HepG2 (cell line): ENCODE data around the gene EGFLAM. TPM values are rescaled to one million over a fixed set of nuclear protein-coding genes. Genes with fewer than 3 reads are reported as not detected.

Experiments used
- ATAC-seq: fragments of 200-7000 bp; cut with Tn5 transposase; 3 replicates; pipeline ENCODE4 v1.9.1; 2020; ENCODE audit warnings: mild to moderate bottlenecking, moderate library complexity
- BruUV-seq: library from RNA; stranded (reverse); fragments of 400-500 nt; replicated peaks from 2 replicates; lab custom pipeline; 2021; lab: Mats Ljungman, UMichigan
- CTCF ChIA-PET: fragments of 300-600 bp; formaldehyde crosslinking; extraction: SDS; loops from one replicate; lab custom pipeline; 2021; ENCODE audit warnings: low total read pairs, inconsistent platforms, low intra/inter-chr PET ratio; lab: Yijun Ruan, JAX
- POLR2A ChIA-PET: fragments of 350-600 bp; sonication (Branson Sonifier 250); formaldehyde crosslinking; loops from one replicate; lab custom pipeline; 2020; ENCODE audit warnings: antibody characterized with exemption, inconsistent platforms; lab: Yijun Ruan, JAX
- DNase-seq: peaks from one replicate; pipeline ENCODE4 v3.0.0-alpha.2; 2015; ENCODE audit warnings: low spot score
- FAIRE-seq: peaks from 3 replicates; lab custom pipeline; 2011; peaks lifted over from hg19 to GRCh38; lab: Jason Lieb, UNC
- H2AFZ ChIP-seq: one replicate; pipeline ENCODE4 v1.6.1; 2011; ENCODE audit warnings: low read length, inconsistent platforms
- H3K27ac ChIP-seq: fragments of 300-600 bp; 3 replicates; pipeline ENCODE4 v1.8.0; 2011; ENCODE audit warnings: mixed run types, mild to moderate bottlenecking, mixed read lengths, low read length, inconsistent platforms; ENCODE audit not compliant: insufficient read depth; ENCODE audit errors: extremely low read length
- H3K27me3 ChIP-seq, 2 experiments: fragments of 200-600 bp in 1 of 2; 2 replicates in 1 of 2; 3 replicates in 1 of 2; pipeline versions ENCODE4 v1.6.0 to v1.8.0; 2011; ENCODE audit warnings: low read length in 2 of 2, mild to moderate bottlenecking in 2 of 2, moderate library complexity in 2 of 2, inconsistent platforms in 1 of 2; ENCODE audit not compliant: insufficient read depth in 2 of 2, control insufficient read depth in 1 of 2
- H3K36me3 ChIP-seq, 2 experiments: fragments of 200-600 bp in 1 of 2; replicated peaks in 1 of 2; 2 replicates in 1 of 2; 3 replicates in 1 of 2; pipeline versions ENCODE4 v1.5.1 to v1.8.0; 2011; ENCODE audit warnings: low read length in 2 of 2, inconsistent platforms in 1 of 2; ENCODE audit not compliant: insufficient read depth in 2 of 2, control insufficient read depth in 1 of 2
- H3K4me1 ChIP-seq: 2 replicates; pipeline ENCODE4 v1.5.1; 2012; ENCODE audit warnings: low read length, inconsistent platforms; ENCODE audit not compliant: insufficient read depth
- H3K4me2 ChIP-seq: 2 replicates; pipeline ENCODE4 v1.6.0; 2011; ENCODE audit warnings: low read depth, low read length, inconsistent platforms
- H3K4me3 ChIP-seq, 3 experiments: fragments of 200-600 bp in 1 of 3; sonication (generic), shearing (Covaris generic) in 1 of 3; replicated peaks in 1 of 3; 2 replicates each; pipeline ENCODE4 v1.5.1; 2011 to 2016; ENCODE audit warnings: low read length in 3 of 3, inconsistent platforms in 2 of 3, low read depth in 2 of 3, mild to moderate bottlenecking in 2 of 3, control low read depth in 1 of 3, mixed read lengths in 1 of 3; ENCODE audit not compliant: insufficient read depth in 1 of 3
- H3K79me2 ChIP-seq: one replicate; pipeline ENCODE4 v1.6.1; 2011; ENCODE audit warnings: low read length, inconsistent platforms; ENCODE audit not compliant: insufficient read depth
- H3K9ac ChIP-seq: 2 replicates; pipeline ENCODE4 v1.6.0; 2011; ENCODE audit warnings: mild to moderate bottlenecking, low read depth, low read length, inconsistent platforms; ENCODE audit not compliant: insufficient read depth
- H3K9me3 ChIP-seq: 2 replicates; pipeline ENCODE4 v1.5.1; 2012; ENCODE audit warnings: mild to moderate bottlenecking, low read length
- H4K20me1 ChIP-seq: 2 replicates; pipeline ENCODE4 v1.6.0; 2011; ENCODE audit warnings: inconsistent platforms, mild to moderate bottlenecking, low read length, moderate library complexity; ENCODE audit not compliant: insufficient read depth
- AHR ChIP-seq: IDR thresholded peaks from 2 replicates; pipeline ENCODE4 v1.6.1; 2018; ENCODE audit warnings: missing genetic modification reagents, missing compliant biosample characterization
- CHD2 ChIP-seq: IDR thresholded peaks from 2 replicates; pipeline ENCODE4 v1.6.1; 2011; ENCODE audit warnings: low read depth, low read length, improper control_type of control experiment
- IRX3 ChIP-seq: sonication (generic); formaldehyde crosslinking; IDR thresholded peaks from 2 replicates; pipeline ENCODE4 v1.8.1; 2023; ENCODE audit warnings: mild to moderate bottlenecking, low read depth, missing genetic modification reagents, borderline replicate concordance
- KAT8 ChIP-seq: IDR thresholded peaks from 2 replicates; pipeline ENCODE4 v1.6.1; 2016; ENCODE audit warnings: missing genetic modification reagents, missing compliant biosample characterization
- KLF12 ChIP-seq: sonication (generic); formaldehyde crosslinking; IDR thresholded peaks from 2 replicates; pipeline ENCODE4 v1.4.0; 2020; ENCODE audit warnings: missing genetic modification reagents, borderline replicate concordance
- KMT2B ChIP-seq: IDR thresholded peaks from 2 replicates; pipeline ENCODE4 v1.6.1; 2016; ENCODE audit warnings: missing genetic modification reagents, missing compliant biosample characterization
- SMAD1 ChIP-seq: sonication (generic); formaldehyde crosslinking; IDR thresholded peaks from 2 replicates; pipeline ENCODE4 v1.4.0; 2020; ENCODE audit warnings: missing genetic modification reagents, low read depth, mild to moderate bottlenecking, borderline replicate concordance
- SMC3 ChIP-seq: IDR thresholded peaks from 2 replicates; pipeline ENCODE4 v1.6.1; 2011; ENCODE audit warnings: low read length, improper control_type of control experiment
- SOX6 ChIP-seq, 2 experiments: fragments of 450-650 bp in 1 of 2; sonication (generic) in 1 of 2; formaldehyde crosslinking in 1 of 2; IDR thresholded peaks; 2 replicates each; pipeline versions ENCODE4 v1.4.0 to v1.6.1; 2017 to 2020; ENCODE audit warnings: antibody characterized with exemption in 1 of 2, mild to moderate bottlenecking in 1 of 2, missing genetic modification reagents in 1 of 2
- STAG1 ChIP-seq: sonication (generic); formaldehyde crosslinking; IDR thresholded peaks from 2 replicates; pipeline ENCODE4 v1.4.0; 2020; ENCODE audit warnings: missing genetic modification reagents
- TCF7 ChIP-seq: sonication (generic); IDR thresholded peaks from 2 replicates; pipeline ENCODE4 v1.6.1; 2016; ENCODE audit warnings: antibody characterized with exemption, low read depth
- ZBTB3 ChIP-seq: sonication (generic); formaldehyde crosslinking; IDR thresholded peaks from 2 replicates; pipeline ENCODE4 v1.4.0; 2020; ENCODE audit warnings: low read depth, mild to moderate bottlenecking, moderate library complexity, missing genetic modification reagents, borderline replicate concordance
- ZFP1 ChIP-seq: IDR thresholded peaks from 2 replicates; pipeline ENCODE4 v1.6.1; 2016
- ZFP90 ChIP-seq: sonication (generic); formaldehyde crosslinking; IDR thresholded peaks from 2 replicates; pipeline ENCODE4 v1.8.0; 2022; ENCODE audit warnings: missing genetic modification reagents, mild to moderate bottlenecking, inconsistent platforms, borderline replicate concordance
- ZNF101 ChIP-seq: sonication (generic); formaldehyde crosslinking; IDR thresholded peaks from 2 replicates; pipeline ENCODE4 v1.4.0; 2020; ENCODE audit warnings: mild to moderate bottlenecking, low read depth, missing genetic modification reagents, borderline replicate concordance
- ZNF20 ChIP-seq: sonication (generic); formaldehyde crosslinking; IDR thresholded peaks from 2 replicates; pipeline ENCODE4 v1.4.0; 2020; ENCODE audit warnings: mild to moderate bottlenecking, moderate library complexity, missing genetic modification reagents
- ZNF207 ChIP-seq: fragments of 450-650 bp; IDR thresholded peaks from 2 replicates; pipeline ENCODE4 v1.6.1; 2016; ENCODE audit warnings: antibody characterized with exemption, borderline replicate concordance
- ZNF224 ChIP-seq: sonication (generic); formaldehyde crosslinking; IDR thresholded peaks from 2 replicates; pipeline ENCODE4 v1.5.0; 2020; ENCODE audit warnings: mild to moderate bottlenecking, missing genetic modification reagents
- ZNF235 ChIP-seq: sonication (generic); formaldehyde crosslinking; IDR thresholded peaks from 2 replicates; pipeline ENCODE4 v1.8.1; 2023; ENCODE audit warnings: mild to moderate bottlenecking, missing genetic modification reagents, borderline replicate concordance
- ZNF350 ChIP-seq: sonication (generic); formaldehyde crosslinking; IDR thresholded peaks from 2 replicates; pipeline ENCODE4 v1.4.0; 2020; ENCODE audit warnings: mild to moderate bottlenecking, low read depth, missing genetic modification reagents, borderline replicate concordance
- ZNF451 ChIP-seq: sonication (generic); formaldehyde crosslinking; IDR thresholded peaks from 2 replicates; pipeline ENCODE4 v1.5.0; 2020; ENCODE audit warnings: mild to moderate bottlenecking, missing genetic modification reagents
- ZNF781 ChIP-seq: sonication (generic); formaldehyde crosslinking; IDR thresholded peaks from 2 replicates; pipeline ENCODE4 v1.5.1; 2020; ENCODE audit warnings: borderline replicate concordance, mild to moderate bottlenecking, missing genetic modification reagents; ENCODE audit errors: not compliant biosample characterization
- ZNF878 ChIP-seq: sonication (generic); formaldehyde crosslinking; IDR thresholded peaks from 2 replicates; pipeline ENCODE4 v1.8.1; 2023; ENCODE audit warnings: mild to moderate bottlenecking, missing genetic modification reagents, moderate library complexity
- WGBS: methylation state at CpG from one replicate; pipeline ENCODE4 v1.1.6; 2017; ENCODE audit warnings: low lambda C conversion rate; 5-methylcytosine and 5-hydroxymethylcytosine counted together
- in situ Hi-C: cut with HindIII; loops from 2 replicates; pipeline ENCODE4 v1.10.0; 2017; ENCODE audit warnings: low pct_unique_long_range_greater_than_20kb; ENCODE audit not compliant: extremely low pct_ligation_motif_present
- intact Hi-C: fragments of 100-400 bp; cut with micrococcal nuclease; formaldehyde crosslinking; loops from one replicate; pipeline ENCODE4 v1.10.0; 2022; ENCODE audit not compliant: unreplicated experiment
- polyA plus RNA-seq, 8 experiments: library from polyadenylated mRNA; depleted of rRNA in 3 of 8; stranded (reverse) in 7 of 8; unstranded in 1 of 8; fragments of >200 nt; fragmentation: Illumina TruSeq in 4 of 8; extraction: Trizol in 4 of 8; gene quantifications; 2 replicates each; pipeline versions ENCODE4 v1.2.1 to v1.2.3, GENCODE V29; 2011 to 2016; ENCODE audit warnings: low read depth in 4 of 8, missing spikeins in 1 of 8, mixed read lengths in 1 of 8; ENCODE audit not compliant: insufficient read depth in 1 of 8
- total RNA-seq, 5 experiments: library from RNA; depleted of rRNA; stranded (reverse); fragments of >200 nt; fragmentation: Illumina TruSeq; extraction: Trizol; gene quantifications; 2 replicates each; pipeline ENCODE4 v1.2.3, GENCODE V29; 2016; ENCODE audit warnings: low read depth in 1 of 5
- TF ChIP-seq, protein P1 (sequence below): IDR thresholded peaks from 2 replicates; pipeline ENCODE4 v1.6.1; 2016; ENCODE audit warnings: control low read depth
- TF ChIP-seq, protein P2 (sequence below): sonication (generic); formaldehyde crosslinking; IDR thresholded peaks from 2 replicates; pipeline ENCODE4 v1.8.1; 2023; ENCODE audit warnings: mild to moderate bottlenecking, inconsistent platforms, moderate library complexity, missing genetic modification reagents, borderline replicate concordance

Gene EGFLAM
- total and polyA plus RNA-seq, 2 of the 13 experiments (the other 11 are each of a cell fraction or from before 2014, with no cell fraction given): not detected

DNA sequence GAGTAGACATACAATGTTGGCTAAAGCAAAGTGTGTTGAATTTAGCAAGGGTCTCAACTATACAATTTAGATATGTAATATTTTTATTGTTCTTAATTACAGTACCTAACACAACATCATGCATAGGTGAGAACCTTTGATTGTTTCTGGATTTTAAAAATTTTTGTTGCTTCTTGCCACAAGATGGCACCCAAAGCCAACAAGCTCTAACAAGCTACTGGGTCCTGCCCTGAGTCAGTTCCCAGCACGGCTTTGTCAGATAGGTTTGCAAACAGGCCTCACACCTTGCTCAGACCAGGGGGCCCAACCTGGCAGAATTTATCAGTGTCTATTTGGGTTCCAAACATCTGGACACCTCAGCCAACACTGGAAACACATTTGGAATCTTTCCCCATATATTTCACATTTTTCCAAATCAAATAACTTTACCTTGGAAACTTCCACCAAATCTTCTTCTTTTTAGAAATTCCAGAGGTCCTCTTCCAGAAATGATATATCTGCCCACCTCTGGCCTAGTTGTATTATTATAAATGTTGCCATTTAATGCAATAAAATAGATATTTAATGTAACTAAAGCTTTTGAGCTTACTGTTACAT is 49.5 kb upstream of the EGFLAM start:
- peak; percentile 83 for FAIRE-seq
- TF ChIP-seq ZNF878 (CRISPR knock-in tag) (no peak), ZBTB3 (CRISPR knock-in tag) (no peak), CHD2 (no peak), ZFP1 (CRISPR knock-in tag) (no peak), IRX3 (CRISPR knock-in tag) (no peak), TCF7 (no peak), KMT2B (CRISPR knock-in tag) (no peak), AHR (CRISPR knock-in tag) (no peak), ZFP90 (CRISPR knock-in tag) (no peak), ZNF350 (CRISPR knock-in tag) (no peak), SMAD1 (no peak), ZNF451 (CRISPR knock-in tag) (no peak), SMC3 (peak; percentile 63; the same call in 1 of the 2 replicates), ZNF20 (CRISPR knock-in tag) (no peak), SOX6 (IDR thresholded peaks at IDR 0.05) (no peak), SOX6 (CRISPR knock-in tag; IDR thresholded peaks at IDR 0.05) (no peak), KAT8 (CRISPR knock-in tag) (0 out of 2 replicates have a peak, but pooled peaks have one; percentile 19), ZNF207 (no peak), STAG1 (CRISPR knock-in tag) (peak; percentile 82), ZNF101 (CRISPR knock-in tag) (no peak), ZNF781 (CRISPR knock-in tag) (no peak), ZNF224 (CRISPR knock-in tag) (no peak), ZNF235 (CRISPR knock-in tag) (no peak), KLF12 (CRISPR knock-in tag) (no peak)
- TF ChIP-seq, protein P1, sequence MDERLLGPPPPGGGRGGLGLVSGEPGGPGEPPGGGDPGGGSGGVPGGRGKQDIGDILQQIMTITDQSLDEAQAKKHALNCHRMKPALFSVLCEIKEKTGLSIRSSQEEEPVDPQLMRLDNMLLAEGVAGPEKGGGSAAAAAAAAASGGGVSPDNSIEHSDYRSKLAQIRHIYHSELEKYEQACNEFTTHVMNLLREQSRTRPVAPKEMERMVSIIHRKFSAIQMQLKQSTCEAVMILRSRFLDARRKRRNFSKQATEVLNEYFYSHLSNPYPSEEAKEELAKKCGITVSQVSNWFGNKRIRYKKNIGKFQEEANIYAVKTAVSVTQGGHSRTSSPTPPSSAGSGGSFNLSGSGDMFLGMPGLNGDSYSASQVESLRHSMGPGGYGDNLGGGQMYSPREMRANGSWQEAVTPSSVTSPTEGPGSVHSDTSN (CRISPR knock-in tag): no peak
- TF ChIP-seq, protein P2, sequence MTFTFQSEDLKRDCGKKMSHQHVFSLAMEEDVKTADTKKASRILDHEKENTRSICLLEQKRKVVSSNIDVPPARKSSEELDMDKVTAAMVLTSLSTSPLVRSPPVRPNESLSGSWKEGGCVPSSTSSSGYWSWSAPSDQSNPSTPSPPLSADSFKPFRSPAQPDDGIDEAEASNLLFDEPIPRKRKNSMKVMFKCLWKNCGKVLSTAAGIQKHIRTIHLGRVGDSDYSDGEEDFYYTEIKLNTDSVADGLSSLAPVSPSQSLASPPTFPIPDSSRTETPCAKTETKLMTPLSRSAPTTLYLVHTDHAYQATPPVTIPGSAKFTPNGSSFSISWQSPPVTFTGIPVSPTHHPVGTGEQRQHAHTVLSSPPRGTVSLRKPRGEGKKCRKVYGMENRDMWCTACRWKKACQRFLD (CRISPR knock-in tag): no peak

More for the DNA sequence above, 49.5 kb upstream of the EGFLAM start:
- Histone ChIP-seq H3K9me3 (no peaks in the 10 kb centered on the region), H3K36me3 (no peaks in the 10 kb centered on the region), H3K4me3 (no peak overlapping the region), H3K9ac (no peak overlapping the region), H3K4me1 (no peaks in the 10 kb centered on the region), H3K4me2 (no peak overlapping the region), H2AFZ (no peak overlapping the region), H3K79me2 (no peaks in the 10 kb centered on the region), H3K27me3 (no peaks in the 10 kb centered on the region; a peak in 1 of 5 replicates), H4K20me1 (no peaks in the 10 kb centered on the region), H3K27ac (no peak overlapping the region)
- in situ Hi-C loops (loop anchor here (5.0 kb wide), 1 partner anchor 193 kb away; no protein-coding TSS in a partner anchor), intact Hi-C loops (loop anchor here (1.0 to 2.0 kb wide), 3 partner anchors 56 to 600 kb away; no protein-coding TSS in a partner anchor)
- DNase-seq: peak; percentile 46
- POLR2A ChIA-PET: no interaction called here
- peak; percentile 82 for ATAC-seq
- WGBS: 0% methylated on average over 1 of the region's 1 CpG
- CTCF ChIA-PET: interaction anchor here (1.5 kb wide), 1 partner anchor 196 kb away, joined by 12 read pairs; no protein-coding TSS in a partner anchor
- no TSS peak for BruUV-seq
